ENCODE measurements around the gene JAK1. TPM values are rescaled to one million over a fixed set of nuclear protein-coding genes. Genes with fewer than 3 reads are reported as not detected.

The JAK1 gene
- total RNA-seq, 1 donor from 2014 or later: 125 TPM

DNA sequence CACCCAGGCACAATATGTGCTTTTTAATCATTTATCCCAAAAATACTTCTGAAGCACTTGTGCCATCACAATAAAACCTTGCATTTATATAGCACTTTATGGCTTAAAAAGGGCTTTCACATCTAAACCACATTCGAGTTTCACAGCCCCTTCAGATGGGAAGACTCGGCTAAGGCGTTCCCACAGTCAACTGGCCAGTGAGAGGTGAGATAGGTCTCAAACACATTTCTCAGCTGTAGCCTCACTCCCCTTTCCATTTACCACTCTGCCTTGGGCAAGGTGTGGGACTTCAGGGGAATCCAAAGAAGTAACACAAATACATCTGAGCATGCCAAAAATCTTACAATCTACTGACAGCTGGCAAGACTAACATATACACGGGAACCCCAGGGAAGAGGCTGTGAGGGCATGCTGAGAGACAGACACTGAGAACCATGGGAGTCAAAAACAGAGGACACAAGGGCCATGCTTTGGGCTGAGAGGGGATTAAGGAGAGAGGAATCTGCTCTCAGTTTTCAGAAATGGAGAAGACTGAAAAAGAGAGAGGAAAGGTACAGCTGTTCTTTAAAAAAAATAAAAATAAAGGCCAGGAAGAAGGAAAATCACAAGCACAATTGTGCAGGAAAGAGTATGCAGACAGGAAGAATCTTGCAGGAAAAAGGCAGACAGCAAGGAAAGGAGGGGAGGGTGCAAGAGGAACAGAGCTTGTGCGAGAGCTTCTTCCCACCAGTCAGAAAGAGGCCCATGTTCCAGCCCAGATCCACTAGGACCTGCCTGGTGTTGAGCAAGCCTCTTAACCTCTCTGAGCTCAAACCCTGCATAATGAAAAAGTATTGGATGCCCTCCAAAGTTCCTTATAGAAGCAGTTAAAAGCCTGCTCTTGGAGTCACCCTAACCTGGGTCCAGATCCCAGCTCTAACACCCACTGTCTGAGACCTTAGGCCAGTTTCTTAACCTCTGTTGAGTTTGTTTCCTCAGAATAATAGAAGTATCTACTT lies 73.5 kb downstream of the JAK1 start:
- DNase-seq (ENCODE audit: low read depth in 2 of 2): peak in 1 of 2 donors; percentile 19

DNA sequence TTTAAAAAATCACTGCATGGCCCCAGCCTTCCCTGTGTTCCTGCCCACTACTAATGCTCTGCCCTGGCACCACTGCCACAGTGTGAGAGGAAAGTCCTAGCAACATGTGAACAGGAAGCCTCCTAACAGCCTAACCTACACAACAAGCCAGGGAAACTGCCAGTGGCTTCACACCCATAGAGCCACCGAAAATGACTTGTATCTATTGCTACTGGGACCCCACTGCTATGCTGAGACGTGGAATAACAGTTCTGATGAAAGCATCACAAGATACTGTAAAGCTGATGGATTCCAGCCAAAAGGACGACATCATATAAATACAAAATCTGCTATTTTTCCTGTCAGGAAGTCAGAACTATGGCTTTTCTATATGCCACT lies 74.9 kb downstream of the JAK1 start:
- DNase-seq (ENCODE audit: low read depth in 2 of 2): peak; percentile 61 to 71

DNA sequence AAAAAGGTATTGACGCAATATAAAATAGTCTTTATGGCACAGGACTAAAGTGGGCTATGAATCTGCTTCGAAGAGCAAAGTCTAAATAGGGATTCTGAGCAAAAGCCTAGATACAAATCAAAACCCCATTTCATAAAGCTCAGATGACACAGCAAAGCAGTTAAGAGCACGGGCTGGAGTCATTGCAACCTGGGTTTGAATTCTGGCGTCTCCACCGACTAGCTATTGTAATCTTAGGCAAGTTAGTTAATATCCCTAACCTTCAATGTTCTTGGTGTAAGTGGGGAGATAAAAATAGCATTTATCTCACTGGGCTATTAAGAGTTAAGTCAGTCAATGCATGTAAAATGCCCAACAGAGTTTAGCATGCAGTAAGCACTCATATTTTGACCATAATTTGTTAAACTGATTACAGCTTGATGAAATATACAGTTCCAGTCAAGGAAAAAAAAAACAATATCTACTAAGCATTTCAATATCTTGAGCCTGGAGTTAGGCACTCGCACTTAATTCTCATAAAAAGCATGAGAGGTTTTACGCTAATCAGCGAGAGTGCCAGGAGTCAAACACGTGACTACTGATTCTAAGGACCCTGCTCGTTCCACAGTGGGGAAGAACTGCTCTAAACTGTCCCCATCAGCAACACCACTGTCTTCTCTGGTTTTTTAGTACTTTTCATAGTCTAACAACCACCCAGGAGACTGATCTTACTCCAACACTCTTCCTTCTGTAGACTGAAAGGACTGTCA lies 75.5 kb downstream of the JAK1 start:
- no peak for DNase-seq (ENCODE audit: low read depth in 2 of 2)

DNA sequence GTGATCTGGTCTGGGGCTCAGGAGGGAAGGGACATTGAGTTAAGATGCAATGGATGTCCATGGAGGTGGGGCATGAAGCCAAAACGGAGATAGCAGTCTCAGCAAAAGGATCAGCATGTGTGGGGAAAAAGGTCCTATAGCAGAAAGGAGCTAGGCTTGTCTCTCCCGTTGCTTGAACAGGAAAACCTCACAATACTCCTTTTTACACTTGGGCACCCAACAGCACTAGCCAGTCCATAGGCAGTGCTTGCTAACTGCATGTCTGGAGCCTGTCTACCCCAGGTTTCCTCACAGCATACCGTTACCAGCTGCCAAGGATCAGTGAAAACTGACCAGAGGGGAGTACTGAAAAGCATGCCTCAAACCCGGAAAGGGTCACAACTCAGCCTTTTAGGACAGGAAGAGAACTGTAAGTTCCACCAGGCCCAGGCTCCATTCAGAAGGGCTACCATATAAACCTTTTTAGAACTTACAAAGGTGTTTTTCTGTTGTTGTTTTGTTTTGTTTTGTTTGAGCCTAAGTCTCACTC lies 78.6 kb downstream of the JAK1 start:
- DNase-seq (ENCODE audit: low read depth in 2 of 2): no peak

DNA sequence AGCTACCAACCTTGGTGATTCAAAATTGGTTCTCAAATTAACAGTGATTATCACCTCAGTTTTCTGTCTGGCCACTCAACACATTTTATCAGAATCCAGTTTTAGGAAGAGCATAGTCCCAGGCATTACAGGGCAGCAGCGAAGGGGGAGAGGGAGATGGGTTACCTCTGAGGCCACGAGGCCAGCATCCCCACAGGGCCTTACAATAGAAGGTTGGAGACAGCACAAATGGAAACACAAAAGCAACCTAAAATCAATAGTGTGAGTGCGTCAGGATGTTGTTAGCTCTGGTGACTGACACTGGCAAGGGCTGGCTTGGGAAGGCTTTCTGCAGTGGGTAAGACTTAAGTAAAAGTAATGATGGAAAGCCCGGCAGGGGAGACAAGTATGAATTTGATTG lies 79.5 kb downstream of the JAK1 start:
- DNase-seq (ENCODE audit: low read depth in 2 of 2): no peak

DNA sequence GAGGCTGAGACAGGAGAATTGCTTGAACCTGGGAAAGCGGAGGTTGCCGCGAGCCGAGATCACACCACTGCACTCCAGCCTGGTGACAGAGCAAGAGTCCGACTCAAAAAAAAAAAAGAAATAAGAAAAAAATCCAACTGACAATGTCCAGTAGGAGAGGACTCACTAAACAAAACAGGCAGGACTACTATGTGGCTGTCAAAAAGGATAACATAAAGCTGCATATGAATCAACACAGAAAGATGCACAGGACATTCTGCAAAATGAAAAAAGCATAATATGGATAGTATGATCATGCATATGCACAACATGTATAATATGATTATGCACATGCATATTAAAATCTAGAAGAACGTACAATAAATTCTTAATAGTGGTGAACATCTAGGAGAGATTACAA lies 80.7 kb downstream of the JAK1 start:
- DNase-seq (ENCODE audit: low read depth in 2 of 2): no peak

DNA sequence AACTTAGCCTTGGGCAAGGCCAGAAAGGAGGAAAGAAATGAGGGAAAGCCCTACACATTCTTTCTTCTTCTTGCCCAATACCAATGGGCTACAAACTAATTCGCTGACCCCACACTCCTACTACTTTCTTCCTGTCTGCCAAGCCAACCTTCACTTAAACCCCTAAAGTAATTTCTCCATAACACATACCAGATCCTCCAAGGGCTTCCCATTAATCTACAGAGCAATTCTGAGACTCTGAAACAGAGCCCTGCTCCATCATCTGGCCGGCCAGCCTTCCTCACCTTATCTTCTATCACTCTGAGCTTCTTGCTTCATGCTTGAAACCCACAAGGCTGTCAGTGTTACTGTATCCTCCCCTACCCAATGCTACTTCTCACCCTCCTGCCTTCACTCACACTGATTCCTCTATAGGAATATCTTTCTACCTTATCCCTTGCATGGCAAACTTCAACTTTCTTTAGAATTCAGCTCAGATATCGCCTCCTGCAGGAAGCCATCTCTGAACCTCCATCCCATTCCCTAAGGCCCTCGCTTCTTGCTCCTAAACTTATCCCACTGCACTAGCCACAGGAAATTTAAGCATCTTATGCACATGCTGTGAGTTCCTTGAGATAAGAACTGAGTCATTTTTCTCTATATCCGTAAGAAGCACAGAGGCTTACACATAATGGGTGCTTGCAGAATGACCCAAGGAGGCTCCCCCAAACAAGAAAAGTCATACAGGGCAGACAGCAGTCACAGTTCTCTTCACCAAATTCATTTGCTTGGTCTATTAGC lies 81.9 kb downstream of the JAK1 start:
- peak in 1 of 2 donors; percentile 61 for DNase-seq (ENCODE audit: low read depth in 2 of 2)

DNA sequence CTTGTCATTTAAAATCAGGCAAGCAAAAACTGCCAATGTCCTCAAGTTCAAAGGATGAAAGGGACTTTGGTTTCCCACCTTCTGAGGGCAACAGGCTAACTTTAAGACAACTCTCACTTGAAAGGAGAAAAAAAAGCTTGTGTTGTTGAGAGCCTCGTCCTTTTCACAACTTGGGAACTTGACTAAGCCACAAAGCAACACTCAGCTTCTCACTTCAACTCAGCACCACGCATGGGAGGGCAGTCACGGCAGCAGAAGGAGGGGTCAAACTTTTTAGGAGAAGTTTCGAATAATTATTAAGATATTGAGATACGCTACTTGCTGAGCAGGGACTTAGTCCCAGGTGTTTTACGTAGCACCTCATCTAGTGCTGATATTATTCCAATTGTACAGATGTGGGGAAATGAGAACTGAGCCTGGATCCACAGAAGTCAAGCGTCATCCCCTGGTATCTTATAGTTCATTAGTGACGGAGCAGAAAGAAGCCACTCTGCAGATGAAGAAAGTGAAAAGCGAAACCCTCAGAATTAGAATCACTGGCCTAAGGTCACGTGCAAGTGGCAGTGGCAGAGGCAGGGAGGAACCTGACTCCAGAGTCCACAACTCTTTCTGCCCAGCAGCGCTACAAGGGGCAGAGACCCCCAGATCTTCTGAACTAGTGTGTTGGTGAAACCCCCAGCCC lies 83.6 kb downstream of the JAK1 start:
- DNase-seq (ENCODE audit: low read depth in 2 of 2): no peak

DNA sequence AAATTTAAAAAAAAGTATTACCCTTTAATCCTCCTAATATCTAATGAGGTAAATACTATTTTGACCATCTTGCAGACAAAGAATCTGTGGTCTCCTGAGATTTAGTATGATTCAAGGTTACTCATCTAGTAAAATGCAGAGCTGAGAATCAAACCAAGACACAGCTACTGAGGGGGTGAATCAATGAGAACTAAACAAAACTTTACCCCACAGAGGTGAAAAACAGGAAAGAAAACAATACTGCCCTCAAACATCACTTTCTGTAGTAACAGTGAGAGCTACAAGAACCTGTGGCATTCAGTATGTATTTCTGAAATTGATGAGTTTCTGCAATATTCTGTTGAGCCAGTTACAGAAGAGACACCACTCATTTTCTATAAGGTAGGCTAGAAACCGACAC lies 85.1 kb downstream of the JAK1 start:
- DNase-seq (ENCODE audit: low read depth in 2 of 2): peak in 1 of 2 donors; percentile 56

DNA sequence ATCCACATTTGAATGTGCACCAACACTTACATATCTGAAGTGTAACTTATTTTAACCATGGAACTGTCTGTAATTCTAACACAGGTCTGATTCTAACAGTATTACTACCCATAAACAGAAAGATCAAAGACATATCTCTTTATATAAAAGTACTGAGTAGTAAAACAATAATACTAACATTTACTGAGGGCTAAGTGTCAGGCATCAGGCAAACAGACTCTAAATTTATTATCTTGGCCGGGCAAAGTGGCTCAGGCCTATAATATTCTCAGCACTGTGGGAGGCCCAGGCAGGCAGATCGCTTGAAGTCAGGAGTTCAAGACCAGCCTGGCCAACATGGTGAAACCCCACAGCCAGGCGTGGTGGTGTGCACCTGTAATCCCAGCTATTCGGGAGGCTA lies 85.9 kb downstream of the JAK1 start:
- no peak for DNase-seq (ENCODE audit: low read depth in 2 of 2)

DNA sequence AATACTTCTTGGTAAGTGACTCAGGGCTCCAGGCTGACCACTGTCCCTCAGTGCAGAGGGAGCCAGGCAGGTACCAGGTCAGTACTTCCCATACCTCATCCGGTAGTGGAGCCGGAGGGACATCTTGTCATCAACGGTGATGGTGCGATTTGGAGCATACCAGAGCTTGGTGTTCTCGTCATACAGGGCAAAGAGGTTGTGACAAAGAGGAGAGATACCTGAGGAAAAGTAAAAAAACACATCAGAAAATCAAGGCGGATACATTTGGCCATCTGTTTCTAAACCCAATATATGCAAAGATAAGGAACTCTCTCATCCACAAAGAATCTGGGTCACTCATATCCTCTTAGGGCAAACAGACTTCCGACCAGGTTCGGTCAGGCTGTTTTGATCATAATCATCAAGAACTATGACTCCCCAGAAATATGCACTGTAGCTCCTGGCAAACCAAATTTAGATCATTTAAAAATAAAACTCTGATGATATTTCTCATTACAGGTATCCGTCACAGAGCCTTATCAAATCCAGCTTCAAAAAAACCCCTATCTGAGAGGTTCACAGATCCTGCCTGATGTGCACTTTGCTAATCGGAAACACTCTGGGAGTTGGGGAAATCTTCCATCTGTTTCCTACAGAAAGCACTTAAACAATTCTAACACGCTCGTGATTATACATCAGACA lies 87.3 kb downstream of the JAK1 start:
- peak; percentile 83 to 93 for DNase-seq (ENCODE audit: low read depth in 2 of 2)

DNA sequence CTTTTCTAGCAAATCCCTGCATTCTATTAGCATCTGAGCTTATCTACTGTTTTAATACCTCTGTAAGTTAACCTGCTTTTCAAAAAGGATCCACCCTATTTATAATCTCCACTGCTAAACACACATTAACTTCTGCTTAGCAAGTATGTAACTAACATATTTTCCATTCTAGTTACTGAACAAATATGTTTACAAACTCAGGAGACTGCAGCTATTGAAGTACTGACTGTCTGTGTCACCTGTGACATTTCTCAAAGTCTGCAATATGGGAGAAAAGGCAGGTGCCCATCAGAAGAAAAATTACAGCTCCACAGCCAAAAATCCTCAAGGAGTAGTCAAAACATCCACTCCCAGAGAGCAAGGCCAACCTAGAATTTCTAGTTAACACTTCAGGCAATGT lies 88.3 kb downstream of the JAK1 start:
- DNase-seq (ENCODE audit: low read depth in 2 of 2): no peak

DNA sequence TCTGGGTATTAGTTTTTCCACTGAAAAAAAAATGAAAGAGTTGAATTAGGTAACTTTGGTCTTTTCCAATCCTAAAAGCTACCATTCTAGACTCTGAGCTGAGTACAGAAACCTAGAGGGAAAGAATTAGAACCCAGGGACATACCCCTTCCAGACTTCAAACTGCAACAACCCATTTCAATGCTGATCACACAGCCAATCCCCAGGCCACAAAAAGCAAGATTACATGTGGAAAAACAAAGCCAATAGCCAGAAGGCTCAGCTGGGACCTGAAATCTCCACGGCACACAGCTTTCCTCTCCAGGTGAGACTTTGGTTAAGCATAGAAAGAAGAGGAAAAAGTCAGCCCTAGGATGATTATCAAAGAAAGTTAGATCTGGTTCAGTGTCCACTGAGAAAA lies 88.8 kb downstream of the JAK1 start:
- no peak for DNase-seq (ENCODE audit: low read depth in 2 of 2)

DNA sequence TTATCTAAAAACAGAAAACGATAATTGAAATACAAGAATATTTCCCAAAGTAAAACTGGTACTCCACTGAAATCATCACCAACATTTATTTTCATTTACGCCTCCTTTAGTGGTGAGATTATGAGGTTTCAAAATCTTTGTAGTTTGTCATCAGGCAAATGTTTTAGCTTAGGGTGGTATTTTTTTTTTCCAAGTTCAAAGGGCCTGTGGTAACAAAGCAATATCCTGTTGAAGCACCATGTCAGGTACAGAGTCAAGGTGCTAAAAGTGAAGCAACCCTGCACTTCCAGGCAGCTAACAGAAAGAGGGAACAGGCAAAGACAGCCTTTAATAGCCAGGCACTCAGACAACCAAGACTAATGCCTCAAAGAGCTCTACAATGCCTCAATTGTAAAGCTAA lies 89.2 kb downstream of the JAK1 start:
- no peak for DNase-seq (ENCODE audit: low read depth in 2 of 2)

DNA sequence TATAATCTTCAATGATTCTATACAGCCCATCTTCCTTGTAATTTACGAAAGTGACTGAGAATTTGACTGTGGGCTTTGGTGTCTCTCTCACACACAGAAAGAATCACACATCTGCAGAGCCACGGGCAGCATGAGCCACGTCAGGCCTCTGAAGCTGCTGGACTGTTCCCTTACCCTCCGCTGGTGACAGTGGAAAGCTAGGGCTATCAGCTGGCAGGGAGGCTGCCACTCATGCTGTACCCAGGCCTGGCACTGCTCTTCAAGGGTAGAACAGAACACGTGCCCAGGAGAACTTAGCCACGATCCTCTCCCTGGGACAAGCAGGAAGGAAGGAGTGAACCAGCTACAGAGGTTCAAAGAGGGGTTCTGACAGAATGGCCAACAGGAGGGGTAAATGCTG lies 90.7 kb downstream of the JAK1 start:
- no peak for DNase-seq (ENCODE audit: low read depth in 2 of 2)

DNA sequence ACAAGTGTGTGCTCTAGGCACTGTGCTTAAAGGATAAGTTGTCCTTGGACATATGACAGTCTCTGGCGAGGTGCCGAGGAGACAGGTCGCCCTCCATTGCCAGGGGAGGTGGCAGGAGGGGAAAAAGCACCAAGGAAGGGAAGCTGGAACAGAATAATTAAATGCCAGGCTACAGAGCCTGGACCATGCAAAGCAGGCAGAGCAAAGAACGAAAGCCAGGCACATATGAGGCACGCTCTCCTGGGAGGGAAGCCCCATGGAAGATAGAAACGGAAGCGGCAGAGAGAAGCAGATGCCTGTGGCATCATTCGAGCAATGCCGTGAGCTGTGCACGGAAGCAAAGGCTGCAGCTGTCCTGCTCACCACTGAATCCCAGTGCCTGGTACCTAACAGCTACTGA lies 91.2 kb downstream of the JAK1 start:
- no peak for DNase-seq (ENCODE audit: low read depth in 2 of 2)

DNA sequence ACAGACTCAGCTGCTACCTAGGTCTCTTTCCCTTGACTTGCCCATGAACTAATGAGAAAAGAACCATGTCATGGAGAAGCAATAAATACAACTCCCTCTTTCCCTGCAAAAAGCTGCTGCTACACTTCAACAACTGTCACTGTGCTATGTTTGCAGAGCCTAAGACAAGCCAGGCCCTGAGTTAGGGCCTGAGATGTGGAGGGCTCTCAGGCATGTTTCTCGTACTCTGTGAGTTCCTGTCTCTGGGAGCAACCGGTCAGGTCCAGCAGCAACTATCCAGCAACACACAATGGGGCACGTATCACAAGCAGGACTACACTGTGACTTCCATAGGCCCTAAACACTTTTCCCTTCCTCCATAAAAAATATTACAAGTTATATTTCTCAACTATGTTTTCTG lies 91.7 kb downstream of the JAK1 start:
- no peak for DNase-seq (ENCODE audit: low read depth in 2 of 2)

DNA sequence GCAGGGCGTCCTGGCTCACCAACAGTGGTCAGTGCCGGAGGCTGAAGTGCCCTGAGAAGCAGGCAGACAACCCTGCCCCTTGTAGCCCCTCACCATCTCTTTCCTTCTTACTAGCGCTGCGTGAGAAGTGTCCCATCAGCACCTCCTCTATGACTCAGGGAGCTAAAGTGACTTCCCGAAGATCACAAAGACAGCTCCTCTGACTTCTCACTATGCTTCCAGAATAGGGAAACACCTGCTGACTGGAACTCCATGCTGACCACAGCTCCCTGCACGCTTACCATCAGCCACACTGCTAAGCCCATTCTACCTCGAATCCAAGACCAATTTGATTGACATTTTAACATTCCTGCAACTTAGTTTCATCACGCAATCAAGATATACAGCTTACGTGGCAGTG lies 92.8 kb downstream of the JAK1 start:
- peak in 1 of 2 donors; percentile 67 for DNase-seq (ENCODE audit: low read depth in 2 of 2)

DNA sequence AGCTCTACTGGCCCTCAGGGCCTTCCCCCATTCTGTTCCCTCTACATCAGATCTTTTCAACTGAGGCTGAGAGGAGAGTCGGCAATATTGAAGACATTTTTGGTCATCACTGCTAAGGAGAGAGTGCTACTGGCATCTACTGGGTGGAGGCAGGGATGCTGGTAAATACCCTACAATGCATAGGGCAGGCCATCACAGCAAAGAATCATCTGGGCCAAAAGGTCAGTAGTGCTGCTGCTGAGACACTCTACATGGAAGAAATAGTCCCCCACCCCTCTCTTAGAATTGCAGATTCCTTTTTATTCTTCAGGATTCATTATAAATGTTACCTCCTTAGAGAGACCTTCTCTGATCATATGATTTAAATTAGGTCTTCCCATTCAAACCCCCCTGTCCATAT lies 94.3 kb downstream of the JAK1 start:
- no peak for DNase-seq (ENCODE audit: low read depth in 2 of 2)

DNA sequence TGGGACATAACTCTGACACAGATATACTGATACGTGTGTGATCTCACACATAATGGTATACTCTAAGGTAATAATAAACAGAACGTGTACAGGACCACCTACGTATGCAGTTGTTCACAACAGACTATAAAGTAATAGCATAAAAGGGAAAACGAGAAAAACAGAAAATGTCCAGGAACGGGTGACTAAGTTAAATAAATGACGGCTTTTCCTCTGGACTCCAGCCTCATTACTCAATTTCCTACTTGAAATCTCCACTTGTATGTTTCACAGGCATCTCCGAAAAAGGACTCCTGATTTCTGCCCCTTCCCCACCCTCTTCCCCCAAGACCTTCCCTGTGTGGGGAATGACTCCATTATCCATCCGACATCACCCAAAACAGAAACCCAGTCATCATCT lies 95.1 kb downstream of the JAK1 start:
- peak; percentile 56 to 83 for DNase-seq (ENCODE audit: low read depth in 2 of 2)

DNA sequence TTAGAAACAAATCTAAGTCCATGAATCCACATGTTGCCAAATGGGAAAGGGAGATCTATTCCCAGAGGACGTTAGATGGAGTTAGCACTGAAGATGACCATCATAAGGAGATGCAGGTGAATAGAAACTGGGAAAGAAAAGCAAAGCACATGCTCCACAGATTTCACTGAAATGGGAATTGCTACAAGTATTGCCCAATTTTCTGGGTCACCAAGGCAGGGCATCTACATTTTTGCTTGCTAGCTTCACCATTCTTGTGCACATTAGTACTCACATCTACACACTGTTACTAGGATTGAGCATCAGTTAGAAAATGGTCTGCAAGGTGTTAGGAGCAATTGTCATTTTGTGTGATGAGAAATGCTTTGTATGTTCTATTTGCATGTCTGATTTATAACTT lies 99.1 kb downstream of the JAK1 start:
- no peak for DNase-seq (ENCODE audit: low read depth in 2 of 2)
